ENCODE results near the gene PPARD. TPM values are rescaled to one million over a fixed set of nuclear protein-coding genes. Genes with fewer than 3 reads are reported as not detected.

The PPARD gene
- total RNA-seq, 2 donors from 2014 or later = 21.2 to 24.1 TPM

DNA sequence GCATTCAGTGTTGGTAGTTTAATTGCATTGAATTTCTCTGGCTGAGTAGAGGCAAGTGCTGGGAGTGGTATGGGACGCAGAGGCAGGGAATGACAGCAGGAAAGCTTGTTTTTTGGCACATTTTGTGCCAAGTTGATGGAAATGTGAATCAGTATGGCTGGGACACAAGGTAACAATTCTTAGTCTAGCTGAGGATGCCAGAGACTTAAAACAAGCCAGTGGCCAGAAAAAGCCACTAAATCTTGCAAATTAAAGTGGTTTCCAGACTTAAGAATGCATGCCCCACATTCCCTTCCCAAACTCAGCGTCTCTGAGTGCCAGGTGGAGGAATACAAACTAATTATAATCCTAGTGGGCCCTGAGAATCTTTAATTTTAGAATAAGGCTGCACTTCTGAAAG is 35.9 kb downstream of the PPARD start:
- no peaks in the 10 kb centered on the region for H3K4me1 ChIP-seq (replicated peaks)
- TF ChIP-seq, protein P1, sequence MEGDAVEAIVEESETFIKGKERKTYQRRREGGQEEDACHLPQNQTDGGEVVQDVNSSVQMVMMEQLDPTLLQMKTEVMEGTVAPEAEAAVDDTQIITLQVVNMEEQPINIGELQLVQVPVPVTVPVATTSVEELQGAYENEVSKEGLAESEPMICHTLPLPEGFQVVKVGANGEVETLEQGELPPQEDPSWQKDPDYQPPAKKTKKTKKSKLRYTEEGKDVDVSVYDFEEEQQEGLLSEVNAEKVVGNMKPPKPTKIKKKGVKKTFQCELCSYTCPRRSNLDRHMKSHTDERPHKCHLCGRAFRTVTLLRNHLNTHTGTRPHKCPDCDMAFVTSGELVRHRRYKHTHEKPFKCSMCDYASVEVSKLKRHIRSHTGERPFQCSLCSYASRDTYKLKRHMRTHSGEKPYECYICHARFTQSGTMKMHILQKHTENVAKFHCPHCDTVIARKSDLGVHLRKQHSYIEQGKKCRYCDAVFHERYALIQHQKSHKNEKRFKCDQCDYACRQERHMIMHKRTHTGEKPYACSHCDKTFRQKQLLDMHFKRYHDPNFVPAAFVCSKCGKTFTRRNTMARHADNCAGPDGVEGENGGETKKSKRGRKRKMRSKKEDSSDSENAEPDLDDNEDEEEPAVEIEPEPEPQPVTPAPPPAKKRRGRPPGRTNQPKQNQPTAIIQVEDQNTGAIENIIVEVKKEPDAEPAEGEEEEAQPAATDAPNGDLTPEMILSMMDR (IDR thresholded peaks at IDR 0.05) = no peak
- TF ChIP-seq POLR2AphosphoS5 (IDR thresholded peaks at IDR 0.05) (no peak), POLR2A (IDR thresholded peaks at IDR 0.05) (no peak)
- H3K27ac ChIP-seq = no peak overlapping the region
- 69% methylated on average over 2 of the region's 2 CpGs for WGBS
- H3K9me3 ChIP-seq = no peaks in the 10 kb centered on the region
- DNase-seq (ENCODE audit: low spot score) = no peak
- intact Hi-C loops (cut with DNase I) = no loop called here
- no peak overlapping the region for H3K4me3 ChIP-seq
- no peaks in the 10 kb centered on the region for H3K36me3 ChIP-seq
- no peaks in the 10 kb centered on the region for H3K27me3 ChIP-seq (replicated peaks; ENCODE audit: insufficient read depth)

DNA sequence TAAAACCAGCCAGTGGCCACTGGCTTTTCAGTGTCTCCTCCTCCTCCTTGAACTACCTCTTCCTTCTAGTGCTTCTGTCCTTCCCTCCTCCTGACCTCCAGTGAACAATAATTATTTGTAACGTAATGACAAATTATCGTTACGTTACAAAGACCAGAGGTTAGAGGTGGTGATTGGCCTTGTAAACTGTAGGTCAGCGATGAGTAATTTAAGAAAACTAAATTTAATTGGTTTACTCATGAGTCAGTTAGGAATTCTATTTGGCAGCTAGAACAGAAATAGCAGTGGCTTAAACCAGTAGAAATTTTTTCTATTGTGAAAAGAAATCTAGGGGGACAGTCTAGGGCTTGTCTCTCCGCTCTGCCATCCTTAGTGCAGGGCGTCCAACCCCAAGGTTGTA is 38.8 kb downstream of the PPARD start:
- H3K4me1 ChIP-seq (replicated peaks) = no peaks in the 10 kb centered on the region
- intact Hi-C loops (cut with DNase I) = no loop called here
- DNase-seq (ENCODE audit: low spot score) = no peak
- 71% methylated on average over 6 of the region's 6 CpGs for WGBS
- H3K9me3 ChIP-seq = no peaks in the 10 kb centered on the region
- TF ChIP-seq POLR2AphosphoS5 (IDR thresholded peaks at IDR 0.05) (no peak), POLR2A (IDR thresholded peaks at IDR 0.05) (no peak)
- TF ChIP-seq, protein P1 (IDR thresholded peaks at IDR 0.05) = no peak
- no peak overlapping the region for H3K27ac ChIP-seq
- H3K36me3 ChIP-seq = no peaks in the 10 kb centered on the region
- no peak overlapping the region for H3K4me3 ChIP-seq
- no peaks in the 10 kb centered on the region for H3K27me3 ChIP-seq (replicated peaks; ENCODE audit: insufficient read depth)

DNA sequence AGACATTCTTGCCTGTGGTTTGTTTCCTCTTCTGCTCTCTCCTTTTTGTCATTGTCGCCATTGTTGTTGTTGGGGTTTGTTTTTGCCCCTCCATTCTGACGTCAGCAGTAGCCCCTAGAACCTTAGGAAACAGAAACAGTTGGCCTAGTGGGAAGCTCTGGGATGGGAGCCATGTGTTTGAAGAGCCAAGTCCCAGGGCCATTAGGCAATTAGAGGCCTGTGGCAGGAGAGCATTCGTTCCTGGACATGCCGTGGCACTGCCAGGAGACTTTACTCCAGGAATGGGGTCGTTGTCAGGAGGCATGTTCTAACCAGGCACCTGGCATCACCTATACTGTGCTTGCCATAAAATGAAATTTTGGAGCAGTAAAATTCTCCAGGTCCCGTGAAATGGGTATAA is 39.7 kb downstream of the PPARD start:
- intact Hi-C loops (cut with DNase I) = no loop called here
- no peaks in the 10 kb centered on the region for H3K27me3 ChIP-seq (replicated peaks; ENCODE audit: insufficient read depth)
- no peaks in the 10 kb centered on the region for H3K4me1 ChIP-seq (replicated peaks)
- no peak overlapping the region for H3K27ac ChIP-seq
- no peaks in the 10 kb centered on the region for H3K36me3 ChIP-seq
- H3K4me3 ChIP-seq = no peak overlapping the region
- no peak for DNase-seq (ENCODE audit: low spot score)
- 58% methylated on average over 6 of the region's 6 CpGs for WGBS
- H3K9me3 ChIP-seq = no peaks in the 10 kb centered on the region
- TF ChIP-seq POLR2A (IDR thresholded peaks at IDR 0.05) = no peak
- no peak for TF ChIP-seq POLR2AphosphoS5 (IDR thresholded peaks at IDR 0.05)
- TF ChIP-seq, protein P1 (IDR thresholded peaks at IDR 0.05) = no peak

DNA sequence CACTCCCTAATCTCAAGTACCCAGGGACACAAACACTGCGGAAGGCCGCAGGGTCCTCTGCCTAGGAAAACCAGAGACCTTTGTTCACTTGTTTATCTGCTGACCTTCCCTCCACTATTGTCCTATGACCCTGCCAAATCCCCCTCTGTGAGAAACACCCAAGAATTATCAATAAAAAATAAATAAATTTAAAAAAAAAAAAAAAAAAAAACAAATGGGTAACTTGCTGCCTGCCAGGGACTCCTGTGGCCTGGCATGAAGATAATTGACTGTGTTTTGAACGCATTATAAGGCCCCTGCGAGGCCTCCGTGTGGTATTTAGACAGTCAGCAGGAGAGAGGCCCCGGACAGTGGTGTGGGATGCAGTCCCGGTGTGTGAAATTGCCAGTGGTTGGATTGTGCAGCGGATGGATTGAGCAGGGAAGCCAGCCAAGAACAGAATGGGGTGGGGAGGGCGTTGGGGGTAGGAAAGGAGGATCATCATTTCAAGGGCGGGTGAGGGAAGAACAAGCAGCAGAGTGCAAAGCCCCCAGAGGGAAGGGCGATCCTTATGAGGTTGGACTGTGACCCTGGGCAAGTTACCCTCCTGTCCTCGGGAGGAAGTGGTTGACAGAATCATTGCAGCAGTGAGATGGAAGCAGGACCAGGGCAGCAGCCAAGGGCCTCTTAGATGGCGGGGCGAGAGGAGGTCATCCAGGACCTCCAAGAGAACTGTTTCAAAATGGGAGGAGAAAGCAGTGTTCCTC is 43.3 kb downstream of the PPARD start:
- TF ChIP-seq POLR2A (IDR thresholded peaks at IDR 0.05) (no peak), POLR2AphosphoS5 (IDR thresholded peaks at IDR 0.05) (no peak)
- TF ChIP-seq, protein P1 (IDR thresholded peaks at IDR 0.05) = no peak
- intact Hi-C loops (cut with DNase I) = no loop called here
- Histone ChIP-seq H3K9me3 (no peaks in the 10 kb centered on the region), H3K27ac (no peak overlapping the region), H3K4me1 (replicated peaks) (no peaks in the 10 kb centered on the region), H3K4me3 (no peak overlapping the region), H3K36me3 (no peaks in the 10 kb centered on the region), H3K27me3 (replicated peaks; ENCODE audit: insufficient read depth) (no peaks in the 10 kb centered on the region)
- no peak for DNase-seq (ENCODE audit: low spot score)
- 48% methylated on average over 12 of the region's 14 CpGs for WGBS

DNA sequence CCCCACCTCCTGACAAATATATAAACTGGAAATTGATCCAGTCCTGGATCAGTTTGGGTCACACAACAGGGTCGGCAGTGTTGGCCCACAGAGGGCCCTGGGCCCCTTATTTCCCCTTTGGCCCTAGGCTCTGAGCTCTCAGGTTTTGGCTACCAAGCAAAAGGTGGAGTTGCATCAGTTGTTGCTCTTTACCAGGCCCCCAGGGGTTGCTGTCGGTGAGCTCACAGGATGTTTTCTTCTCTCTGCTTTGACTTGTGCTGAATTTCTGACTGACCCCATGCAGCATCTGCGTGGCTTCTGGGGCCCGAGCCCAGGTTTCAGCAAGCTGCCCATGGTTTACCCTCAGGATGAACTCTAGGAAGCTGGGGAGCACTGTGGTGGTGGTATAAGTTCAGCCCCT is 44.6 kb downstream of the PPARD start:
- TF ChIP-seq POLR2A (IDR thresholded peaks at IDR 0.05) (no peak), POLR2AphosphoS5 (IDR thresholded peaks at IDR 0.05) (no peak)
- TF ChIP-seq, protein P1 (IDR thresholded peaks at IDR 0.05) = no peak
- Histone ChIP-seq H3K27ac (no peak overlapping the region), H3K9me3 (no peaks in the 10 kb centered on the region), H3K27me3 (replicated peaks; ENCODE audit: insufficient read depth) (no peaks in the 10 kb centered on the region), H3K36me3 (no peaks in the 10 kb centered on the region), H3K4me3 (no peak overlapping the region), H3K4me1 (replicated peaks) (peaks cover 7% of the 10 kb centered on the region)
- 83% methylated on average over 4 of the region's 4 CpGs for WGBS
- intact Hi-C loops (cut with DNase I) = no loop called here
- DNase-seq (ENCODE audit: low spot score) = no peak
